ENCODE results near the gene PSG5.
"Not testable (repeated sequence)": the region's sequence is repeated elsewhere in the genome, so short reads cannot be mapped to it uniquely, and the experiment has no call there.

PSG5 gene

DNA sequence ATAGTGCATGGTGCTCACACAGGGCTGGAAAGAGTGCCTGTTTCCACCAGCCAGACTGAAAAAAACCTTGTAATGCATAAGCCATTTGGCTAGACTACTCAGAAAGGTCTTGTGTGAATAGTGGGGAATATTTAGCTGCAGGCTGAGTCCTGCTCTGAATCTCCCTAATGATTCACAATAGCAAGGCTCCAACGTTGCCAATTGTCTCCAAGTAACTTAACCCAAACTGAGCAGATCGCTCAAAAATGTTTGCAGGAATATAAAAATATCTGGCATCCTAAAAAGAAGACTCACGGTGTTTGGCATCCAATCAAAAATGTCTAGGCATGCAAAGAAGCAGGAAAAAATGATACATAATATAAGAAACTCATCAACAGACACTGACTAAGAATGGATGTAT lies 59.0 kb downstream of the PSG5 start:
- H3K27me3 Mint-ChIP-seq (ENCODE audit: low read depth); H3K4me3 Mint-ChIP-seq; H3K4me1 Mint-ChIP-seq; H3K27ac Mint-ChIP-seq; H3K36me3 Mint-ChIP-seq (ENCODE audit: low read depth): not testable (repeated sequence)
- peaks cover 46% of the 10 kb centered on the region for H3K9me3 Mint-ChIP-seq

DNA sequence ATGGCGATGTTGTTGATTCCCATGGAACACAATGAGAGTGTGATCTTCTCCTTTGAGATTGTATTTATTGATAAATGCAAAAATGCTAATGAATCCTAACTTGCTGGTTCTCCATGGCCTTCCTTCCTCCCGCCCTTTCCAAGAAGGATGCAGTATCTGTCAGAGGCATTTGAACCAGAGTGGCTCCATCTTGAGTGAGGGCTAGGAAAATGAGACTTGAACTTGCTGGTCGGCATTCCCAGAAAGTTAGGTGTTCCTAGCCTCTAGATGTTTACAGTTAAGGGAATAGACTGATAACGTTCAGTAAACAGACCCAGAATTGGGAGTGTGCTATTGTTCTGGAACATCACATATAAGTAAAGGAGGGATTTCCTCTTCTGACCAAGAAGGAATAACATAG lies 59.6 kb downstream of the PSG5 start:
- TF ChIP-seq, protein P1, sequence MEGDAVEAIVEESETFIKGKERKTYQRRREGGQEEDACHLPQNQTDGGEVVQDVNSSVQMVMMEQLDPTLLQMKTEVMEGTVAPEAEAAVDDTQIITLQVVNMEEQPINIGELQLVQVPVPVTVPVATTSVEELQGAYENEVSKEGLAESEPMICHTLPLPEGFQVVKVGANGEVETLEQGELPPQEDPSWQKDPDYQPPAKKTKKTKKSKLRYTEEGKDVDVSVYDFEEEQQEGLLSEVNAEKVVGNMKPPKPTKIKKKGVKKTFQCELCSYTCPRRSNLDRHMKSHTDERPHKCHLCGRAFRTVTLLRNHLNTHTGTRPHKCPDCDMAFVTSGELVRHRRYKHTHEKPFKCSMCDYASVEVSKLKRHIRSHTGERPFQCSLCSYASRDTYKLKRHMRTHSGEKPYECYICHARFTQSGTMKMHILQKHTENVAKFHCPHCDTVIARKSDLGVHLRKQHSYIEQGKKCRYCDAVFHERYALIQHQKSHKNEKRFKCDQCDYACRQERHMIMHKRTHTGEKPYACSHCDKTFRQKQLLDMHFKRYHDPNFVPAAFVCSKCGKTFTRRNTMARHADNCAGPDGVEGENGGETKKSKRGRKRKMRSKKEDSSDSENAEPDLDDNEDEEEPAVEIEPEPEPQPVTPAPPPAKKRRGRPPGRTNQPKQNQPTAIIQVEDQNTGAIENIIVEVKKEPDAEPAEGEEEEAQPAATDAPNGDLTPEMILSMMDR (IDR thresholded peaks at IDR 0.05; ENCODE audit: unreplicated experiment in 3 of 3), result no peak
- no peaks in the 10 kb centered on the region for H3K36me3 Mint-ChIP-seq (ENCODE audit: low read depth)
- H3K27ac Mint-ChIP-seq, result no peak overlapping the region
- H3K27me3 Mint-ChIP-seq (ENCODE audit: low read depth), result no peaks in the 10 kb centered on the region
- no peak overlapping the region for H3K4me3 Mint-ChIP-seq
- peaks cover 51% of the 10 kb centered on the region for H3K9me3 Mint-ChIP-seq
- H3K4me1 Mint-ChIP-seq, result no peaks in the 10 kb centered on the region

DNA sequence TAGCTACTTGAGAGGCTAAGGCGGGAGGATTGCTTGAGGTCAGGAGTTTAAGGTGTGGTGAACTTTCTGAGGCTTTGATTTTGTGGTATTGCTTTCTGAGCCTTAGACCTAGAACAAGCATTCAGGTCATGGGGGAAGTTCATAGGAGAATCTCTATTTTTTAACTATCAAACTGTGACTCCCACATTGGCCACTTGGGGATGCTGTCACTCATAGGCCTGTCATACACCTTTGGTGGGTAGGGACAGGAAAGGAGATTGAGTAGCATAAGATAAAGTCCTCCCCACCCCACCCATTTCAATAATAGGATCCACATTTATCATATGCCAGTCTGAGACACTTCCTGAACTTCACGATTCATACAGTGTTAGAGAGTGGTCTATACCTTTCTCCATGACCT lies 62.0 kb downstream of the PSG5 start:
- TF ChIP-seq, protein P1 (IDR thresholded peaks at IDR 0.05; ENCODE audit: unreplicated experiment in 3 of 3), result no peak
- no peaks in the 10 kb centered on the region for H3K36me3 Mint-ChIP-seq (ENCODE audit: low read depth)
- H3K4me1 Mint-ChIP-seq, result no peaks in the 10 kb centered on the region
- no peak overlapping the region for H3K4me3 Mint-ChIP-seq
- no peak overlapping the region for H3K27ac Mint-ChIP-seq
- no peaks in the 10 kb centered on the region for H3K27me3 Mint-ChIP-seq (ENCODE audit: low read depth)
- H3K9me3 Mint-ChIP-seq, result peaks cover 41% of the 10 kb centered on the region

DNA sequence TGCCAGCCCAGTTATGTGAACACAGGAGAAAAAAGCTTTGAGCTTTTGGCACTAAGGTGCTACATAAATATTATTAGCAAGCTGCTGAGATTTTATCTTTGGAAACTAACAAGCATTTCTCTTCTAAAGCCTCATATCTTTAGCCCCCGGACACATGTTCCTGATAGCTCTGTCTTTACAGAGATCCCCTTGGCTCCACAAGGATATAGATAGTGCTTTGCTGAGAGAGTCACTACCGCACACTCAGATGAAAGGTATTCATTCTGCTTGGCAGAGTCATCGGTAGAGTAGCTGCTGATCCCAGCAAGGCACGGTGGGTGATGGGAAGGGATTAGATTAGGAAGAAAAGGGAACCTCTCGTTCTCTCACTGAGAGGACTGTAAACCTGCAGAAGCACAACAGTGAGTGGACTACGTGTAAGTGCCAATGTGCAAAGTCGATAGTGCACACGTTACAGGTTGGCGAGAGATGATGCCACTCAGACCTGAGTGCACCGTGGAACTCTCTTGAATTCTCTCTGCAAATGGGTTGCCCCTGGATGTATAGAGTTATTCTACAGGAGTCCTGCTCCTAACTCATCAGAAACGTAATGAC lies 65.8 kb downstream of the PSG5 start:
- not testable (repeated sequence) for H3K27me3 Mint-ChIP-seq (ENCODE audit: low read depth); H3K4me1 Mint-ChIP-seq; H3K4me3 Mint-ChIP-seq; H3K27ac Mint-ChIP-seq; H3K36me3 Mint-ChIP-seq (ENCODE audit: low read depth)
- H3K9me3 Mint-ChIP-seq, result peaks cover 40% of the 10 kb centered on the region

DNA sequence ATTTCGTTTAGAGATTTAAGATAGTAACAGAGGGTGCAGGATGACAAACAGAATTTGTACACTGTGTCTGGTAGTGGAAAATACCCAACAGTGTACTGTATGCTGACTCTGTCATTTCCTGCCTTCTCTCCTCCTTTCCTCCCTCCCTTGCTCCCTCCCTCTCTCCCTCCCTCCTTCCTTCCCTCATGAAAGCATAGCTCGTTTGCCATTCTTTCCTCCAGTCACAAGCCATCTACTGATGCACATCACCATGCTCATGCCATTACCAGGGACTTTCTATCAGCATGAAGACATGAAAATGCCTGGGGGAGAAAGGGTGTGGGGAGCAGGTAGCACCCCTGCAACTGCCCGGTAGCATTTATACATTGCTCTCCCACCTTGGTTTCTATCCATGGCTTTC lies 66.8 kb downstream of the PSG5 start:
- H3K27me3 Mint-ChIP-seq (ENCODE audit: low read depth); H3K36me3 Mint-ChIP-seq (ENCODE audit: low read depth); H3K4me1 Mint-ChIP-seq; H3K4me3 Mint-ChIP-seq; H3K27ac Mint-ChIP-seq: not testable (repeated sequence)
- peaks cover 42% of the 10 kb centered on the region for H3K9me3 Mint-ChIP-seq

All from nephron (organoid).